Hematopoietic multipotent progenitor cell (in vitro differentiated cells): ENCODE measurements around the gene VPS18. TPM values are rescaled to one million over a fixed set of nuclear protein-coding genes. Genes with fewer than 3 reads are reported as not detected.

Experiments
- DNase-seq, 3 donors: peaks; one replicate each; pipeline ENCODE4 v3.0.0-alpha.2; 2011 to 2015; ENCODE audit warnings: low read depth in 2 of 3, low spot score in 2 of 3
- total RNA-seq: library from RNA; depleted of rRNA; stranded (reverse); fragments of >200 nt; gene quantifications from one replicate; pipeline ENCODE4 v1.2.3, GENCODE V29; 2012

Gene VPS18
- total RNA-seq, 1 donor, result 47.4 TPM

- DNase-seq, result no peak
Measured at GRCh38 chr15:40863660-40864270, 30.5 kb upstream of the VPS18 start.

GRCh38 chr15:40867199-40867598, 27.1 kb upstream of the VPS18 start:
- no peak for DNase-seq

- DNase-seq, result no peak
Measured at GRCh38 chr15:40869686-40870085, 24.6 kb upstream of the VPS18 start.

GRCh38 chr15:40870716-40871115, 23.5 kb upstream of the VPS18 start:
- no peak for DNase-seq

GRCh38 chr15:40871749-40872617, 22.3 kb upstream of the VPS18 start:
- no peak for DNase-seq

GRCh38 chr15:40872791-40873693, 21.2 kb upstream of the VPS18 start:
- no peak for DNase-seq

GRCh38 chr15:40873694-40874561, 20.3 kb upstream of the VPS18 start, which contains the start of gene RHOV:
Gene RHOV, minus strand, starts transcription at chr15:40874234. Its CDS starts 95 bp downstream, at chr15:40874139.
- peak in 1 of 3 donors; percentile 61 for DNase-seq

GRCh38 chr15:40875991-40876730, 18.1 kb upstream of the VPS18 start:
- DNase-seq, result no peak

GRCh38 chr15:40877694-40878093, 16.6 kb upstream of the VPS18 start:
- DNase-seq, result no peak

- DNase-seq, result peak in 1 of 3 donors; percentile 45
Measured at GRCh38 chr15:40878785-40879184, 15.5 kb upstream of the VPS18 start.

GRCh38 chr15:40879609-40880008, 14.6 kb upstream of the VPS18 start:
- DNase-seq, result no peak

- no peak for DNase-seq
Measured at GRCh38 chr15:40881351-40881750, 12.9 kb upstream of the VPS18 start.

GRCh38 chr15:40886586-40886985, 7.7 kb upstream of the VPS18 start:
- DNase-seq, result no peak

GRCh38 chr15:40889112-40889511, 5.1 kb upstream of the VPS18 start:
- no peak for DNase-seq

GRCh38 chr15:40891138-40891537, 3.1 kb upstream of the VPS18 start:
- no peak for DNase-seq

GRCh38 chr15:40891810-40892446, 2.3 kb upstream of the VPS18 start:
- DNase-seq, result peak in 1 of 3 donors; percentile 66

- no peak for DNase-seq
Measured at GRCh38 chr15:40892447-40893012, 1.7 kb upstream of the VPS18 start.

GRCh38 chr15:40893019-40893670, 1.1 kb upstream of the VPS18 start:
- DNase-seq, result no peak
